DMS114 treated with DMSO at 0.1 percent for 48 hours (cell line): ENCODE measurements around the gene DSCAML1.

Experiments used
- DNase-seq: peaks from one replicate; lab custom pipeline; 2025; ENCODE audit not compliant: unreplicated experiment; lab: John Stamatoyannopoulos, UW

The DSCAML1 gene

GRCh38 chr11:117833401-117833891 lies 36.4 kb upstream of the DSCAML1 start:
- DNase-seq: no peak

DNA sequence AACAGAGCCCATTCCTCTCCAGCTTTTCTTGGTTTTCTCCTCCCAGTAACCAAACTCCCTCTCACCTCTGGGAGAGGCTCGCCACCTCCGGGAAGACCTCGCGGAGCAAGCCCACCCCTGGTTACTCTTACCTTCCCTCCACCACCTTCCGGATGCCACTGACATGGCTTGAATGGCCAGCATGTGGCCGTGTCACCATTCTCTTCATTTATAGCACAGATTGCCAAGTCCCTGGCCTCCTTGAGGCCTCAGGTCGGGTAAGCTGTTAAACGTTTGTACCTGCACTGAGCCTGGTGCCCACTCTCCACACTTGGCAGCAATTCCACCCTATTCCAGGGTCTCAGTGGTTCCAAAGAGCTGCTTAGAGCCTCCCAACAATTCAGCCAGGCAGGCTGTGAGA lies 35.5 kb upstream of the DSCAML1 start:
- DNase-seq: no peak

DNA sequence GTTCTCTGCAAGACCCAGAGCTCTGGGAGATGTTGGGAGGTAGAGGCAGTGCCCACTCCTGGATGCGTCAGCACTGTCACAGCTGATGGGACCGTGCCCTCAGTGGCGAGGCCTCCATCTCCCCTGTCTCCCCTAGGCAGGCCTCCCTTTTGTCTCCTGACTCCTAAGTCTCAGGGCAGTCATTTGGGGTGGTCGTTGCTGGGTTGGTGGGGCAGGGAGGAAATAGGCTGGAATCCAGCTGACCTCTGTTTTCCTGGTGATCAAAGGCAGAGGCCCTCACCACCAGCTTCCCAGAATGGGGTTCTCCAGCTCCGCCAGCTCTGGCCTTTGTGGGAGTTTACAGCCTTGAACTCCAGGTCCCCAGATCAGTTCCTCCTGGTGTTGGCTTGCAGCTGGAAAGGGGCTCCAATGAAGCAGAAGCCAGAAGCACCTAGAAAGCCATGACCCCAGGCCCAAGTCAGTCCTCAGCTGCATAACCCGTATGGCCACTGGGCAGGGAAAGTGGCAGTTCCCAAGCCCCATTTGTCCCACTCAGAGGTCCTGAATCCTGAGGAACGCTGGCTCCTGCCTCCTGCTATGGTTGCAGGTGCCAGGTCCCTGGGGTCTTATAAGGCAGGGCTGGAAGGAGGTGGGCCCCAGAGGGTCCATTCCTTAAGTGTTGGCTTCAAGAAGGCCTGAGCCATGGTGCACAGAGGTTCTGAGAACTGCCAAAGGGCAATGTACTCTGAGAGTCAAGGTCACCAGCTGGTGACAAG lies 34.8 kb upstream of the DSCAML1 start:
- no peak for DNase-seq

- no peak for DNase-seq
These were observed 33.8 kb upstream of the DSCAML1 start for GRCh38 chr11:117830674-117831351.

- DNase-seq: no peak
These were observed 33.1 kb upstream of the DSCAML1 start for GRCh38 chr11:117830072-117830471.

DNA sequence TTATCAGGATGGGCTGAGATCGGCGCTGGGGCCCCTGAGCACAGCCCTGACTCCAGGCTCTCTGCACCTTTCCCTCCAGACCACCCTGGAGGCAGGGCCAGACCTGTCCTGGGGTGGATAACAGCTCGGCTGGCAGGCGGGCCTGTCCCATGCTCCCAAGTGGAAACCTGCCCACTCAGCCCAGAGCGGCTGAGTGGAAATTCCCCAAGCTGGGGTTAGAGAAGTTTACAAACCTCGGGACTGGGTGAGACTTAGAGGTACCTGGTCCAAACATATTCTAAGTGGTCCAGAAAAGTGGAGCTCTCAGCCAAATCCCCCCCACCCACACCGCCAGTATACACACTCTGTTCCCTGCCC lies 32.3 kb upstream of the DSCAML1 start:
- DNase-seq: no peak

- DNase-seq: no peak
These were observed 31.8 kb upstream of the DSCAML1 start for GRCh38 chr11:117828611-117829368.

GRCh38 chr11:117827521-117828511 lies 30.8 kb upstream of the DSCAML1 start:
- no peak for DNase-seq

DNA sequence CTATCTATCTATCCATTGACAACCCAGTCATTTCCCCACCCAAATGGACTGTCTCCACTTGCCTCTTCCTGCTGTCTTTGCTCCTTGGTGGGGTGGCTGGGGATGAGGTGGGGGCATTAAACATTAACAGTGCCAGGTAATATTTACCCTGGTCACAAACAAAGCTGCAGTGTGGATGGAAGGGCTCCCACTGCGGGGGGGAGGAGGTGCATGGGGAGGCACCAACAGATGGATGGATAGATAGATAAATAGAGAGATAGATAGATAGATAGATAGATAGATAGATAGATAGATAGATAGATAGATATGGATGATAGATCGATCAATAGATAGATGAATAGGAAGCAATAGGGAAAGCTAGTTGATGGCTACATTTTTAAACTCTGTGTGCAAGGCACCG lies 29.8 kb upstream of the DSCAML1 start:
- DNase-seq: no peak

GRCh38 chr11:117826190-117826570 lies 29.2 kb upstream of the DSCAML1 start:
- no peak for DNase-seq

- DNase-seq: no peak
These were observed 28.6 kb upstream of the DSCAML1 start for GRCh38 chr11:117825538-117826189.

- no peak for DNase-seq
These were observed 27.8 kb upstream of the DSCAML1 start, which contains the start of gene FXYD2 for GRCh38 chr11:117824571-117825537. TSS of gene FXYD2 (minus strand) at chr11:117824744. CDS start at chr11:117824678, 66 bp downstream.

DNA sequence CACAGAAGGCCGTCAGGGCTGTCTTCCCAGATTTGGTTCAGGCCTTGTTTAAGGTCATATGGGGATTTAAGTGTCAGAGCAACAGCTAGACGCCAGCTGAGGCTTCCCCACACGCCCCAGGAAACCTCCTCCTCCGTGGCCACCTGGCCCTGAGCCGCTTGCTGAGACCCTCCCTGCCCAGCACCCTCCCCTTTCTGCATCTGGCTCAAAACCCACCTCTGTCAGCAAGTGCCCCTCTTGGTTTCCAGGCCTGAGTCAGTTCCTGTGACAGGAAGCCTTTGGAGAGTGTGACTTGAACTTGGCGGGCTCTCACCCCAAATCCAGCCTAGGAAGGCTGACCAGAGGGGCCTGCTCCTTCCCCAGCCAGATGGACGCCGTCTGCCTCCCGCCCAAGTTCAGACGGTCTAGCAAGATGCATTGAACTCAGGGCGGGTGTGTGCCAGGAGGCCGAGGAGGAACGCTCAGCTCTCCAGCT lies 27.0 kb upstream of the DSCAML1 start:
- no peak for DNase-seq

GRCh38 chr11:117823294-117823945 lies 26.4 kb upstream of the DSCAML1 start:
- DNase-seq: no peak

DNA sequence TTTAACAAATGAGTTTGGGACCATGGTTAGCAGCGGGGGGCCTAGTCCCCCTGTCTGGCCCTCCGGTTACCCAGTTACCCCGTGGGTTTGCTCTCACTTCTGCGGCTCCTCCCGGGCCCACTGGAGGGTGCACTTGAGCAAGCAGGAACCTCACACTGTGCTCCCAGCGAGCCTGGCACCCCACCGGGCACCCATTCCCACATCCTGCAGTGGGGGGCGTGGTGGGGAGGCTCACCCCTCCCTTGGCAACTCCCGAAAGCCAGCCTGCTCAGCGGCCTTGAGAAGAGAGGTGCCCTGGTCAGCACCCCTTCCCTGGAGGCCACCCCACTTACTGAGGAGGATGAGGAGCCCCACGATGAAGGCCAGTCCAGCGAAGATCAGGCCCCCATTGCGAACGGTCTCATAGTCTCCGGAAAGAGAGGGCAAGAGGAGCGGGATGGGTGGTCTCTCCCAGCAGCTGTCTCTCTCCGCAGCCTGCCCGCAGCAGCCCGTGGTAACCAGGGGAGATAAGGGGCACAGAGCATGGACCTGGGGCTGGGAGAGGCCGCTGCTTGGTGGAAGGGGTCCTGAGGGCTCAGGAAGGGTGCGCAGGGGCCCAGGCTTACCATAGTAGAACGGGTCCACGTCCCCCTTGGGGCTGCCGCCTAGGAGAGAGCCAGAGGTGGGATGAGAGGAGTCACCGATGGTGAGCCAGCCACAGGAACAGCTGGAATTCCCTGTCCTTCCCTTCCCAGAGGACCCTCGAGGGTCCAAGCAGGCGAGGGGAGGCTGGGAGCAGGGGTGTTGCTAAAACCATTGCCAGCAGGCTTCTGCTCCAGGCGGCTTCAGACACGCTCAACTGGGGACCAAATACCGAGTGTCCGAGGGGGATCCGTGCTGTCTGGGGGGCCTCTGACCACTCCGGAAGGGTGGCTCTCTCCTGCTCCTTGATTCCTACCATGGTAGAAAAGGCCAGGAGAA lies 25.3 kb upstream of the DSCAML1 start:
- DNase-seq: no peak

DNA sequence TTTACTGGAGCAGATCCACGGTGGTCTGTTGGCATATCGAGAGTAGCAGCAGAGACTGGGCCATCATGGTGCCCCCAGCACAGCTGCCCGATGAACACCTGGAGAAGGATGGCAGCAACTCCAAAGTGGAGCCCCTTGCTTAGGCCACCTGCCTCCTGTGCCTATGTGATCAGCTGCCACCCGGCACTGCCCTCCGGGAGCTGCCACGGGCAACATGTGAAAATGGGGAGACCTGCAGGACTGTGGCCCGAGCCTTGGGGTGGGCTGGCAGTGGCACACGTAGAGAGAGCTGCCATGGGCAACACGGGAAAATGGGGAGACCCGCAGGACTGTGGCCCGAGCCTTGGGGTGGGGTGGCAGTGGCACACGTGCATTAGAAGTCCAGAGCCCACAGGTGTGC lies 24.4 kb upstream of the DSCAML1 start:
- no peak for DNase-seq

- DNase-seq: no peak
These were observed 23.5 kb upstream of the DSCAML1 start for GRCh38 chr11:117820516-117820915.
